NCI-H446 (cell line): Measurements from ENCODE around the gene TSPAN2.

Experiments used
- DNase-seq, 2 experiments: peaks; one replicate each; lab custom pipeline; 2025; lab: John Stamatoyannopoulos, UW

The TSPAN2 gene

GRCh38 chr1:115074839-115075534, 14.3 kb downstream of the TSPAN2 start:
- no peak for DNase-seq

- no peak for DNase-seq
Observed at GRCh38 chr1:115073298-115074087, 15.8 kb downstream of the TSPAN2 start.

GRCh38 chr1:115071012-115071664, 18.2 kb downstream of the TSPAN2 start:
- DNase-seq: no peak

GRCh38 chr1:115069659-115070308, 19.5 kb downstream of the TSPAN2 start:
- DNase-seq: no peak

- peak in 1 of 2 experiments; percentile 29 for DNase-seq
Observed at GRCh38 chr1:115068826-115069585, 20.3 kb downstream of the TSPAN2 start.

GRCh38 chr1:115067161-115067859, 22.0 kb downstream of the TSPAN2 start:
- no peak for DNase-seq

GRCh38 chr1:115065021-115065420, 24.3 kb downstream of the TSPAN2 start:
- no peak for DNase-seq

- no peak for DNase-seq
Observed at GRCh38 chr1:115064461-115064860, 24.8 kb downstream of the TSPAN2 start.

GRCh38 chr1:115063228-115063901, 25.9 kb downstream of the TSPAN2 start:
- DNase-seq: no peak

GRCh38 chr1:115062542-115063004, 26.7 kb downstream of the TSPAN2 start:
- no peak for DNase-seq

- DNase-seq: no peak
Observed at GRCh38 chr1:115060501-115060900, 28.8 kb downstream of the TSPAN2 start.

GRCh38 chr1:115059316-115059715, 30.0 kb downstream of the TSPAN2 start:
- no peak for DNase-seq

GRCh38 chr1:115057661-115058254, 31.5 kb downstream of the TSPAN2 start:
- no peak for DNase-seq

GRCh38 chr1:115056395-115056798, 32.9 kb downstream of the TSPAN2 start:
- DNase-seq: no peak

GRCh38 chr1:115052454-115053083, 36.7 kb downstream of the TSPAN2 start:
- peak in 1 of 2 experiments; percentile 68 for DNase-seq

- DNase-seq: no peak
Observed at GRCh38 chr1:115051850-115052249, 37.5 kb downstream of the TSPAN2 start.

- no peak for DNase-seq
Observed at GRCh38 chr1:115046751-115047150, 42.6 kb downstream of the TSPAN2 start.

- DNase-seq: peak in 1 of 2 experiments; percentile 7
Observed at GRCh38 chr1:115041654-115042053, 47.6 kb downstream of the TSPAN2 start.

- DNase-seq: no peak
Observed at GRCh38 chr1:115040501-115040900, 48.8 kb downstream of the TSPAN2 start.
